CD14-positive monocyte (primary cell): ENCODE measurements around the gene CFD. TPM values are rescaled to one million over a fixed set of nuclear protein-coding genes. Genes with fewer than 3 reads are reported as not detected.

Source experiments
- DNase-seq, 3 donors: peaks; one replicate each; pipeline ENCODE4 v3.0.0-alpha.2; 2011 to 2022
- H2AFZ ChIP-seq: 2 replicates; pipeline ENCODE4 v1.6.0; 2012; ENCODE audit warnings: mild to moderate bottlenecking, low read depth, low read length, inconsistent platforms; ENCODE audit not compliant: insufficient read depth, poor library complexity, severe bottlenecking
- H3K27ac ChIP-seq, 2 donors: 1 replicate in 1 of 2; 2 replicates in 1 of 2; pipeline ENCODE4 v1.5.1; 2012 to 2013; ENCODE audit warnings: low read length in 2 of 2, control low read depth in 1 of 2, inconsistent platforms in 1 of 2, low read depth in 1 of 2, mild to moderate bottlenecking in 1 of 2
- H3K27me3 ChIP-seq, 2 donors: one replicate each; pipeline versions ENCODE4 v1.6.0 to v1.6.1; 2011 to 2013; ENCODE audit warnings: low read length in 2 of 2; ENCODE audit not compliant: control insufficient read depth in 2 of 2, insufficient read depth in 2 of 2
- H3K36me3 ChIP-seq, 2 donors: replicated peaks in 1 of 2; 1 replicate in 1 of 2; 2 replicates in 1 of 2; pipeline versions ENCODE4 v1.5.1 to v1.6.1; 2012 to 2013; ENCODE audit warnings: low read length in 2 of 2, control low read depth in 1 of 2, inconsistent platforms in 1 of 2, mild to moderate bottlenecking in 1 of 2; ENCODE audit not compliant: insufficient read depth in 2 of 2, control insufficient read depth in 1 of 2
- H3K4me1 ChIP-seq, 2 donors: 1 replicate in 1 of 2; 2 replicates in 1 of 2; pipeline versions ENCODE4 v1.5.1 to v1.6.1; 2012 to 2013; ENCODE audit warnings: low read length in 2 of 2, control low read depth in 1 of 2, inconsistent platforms in 1 of 2, mild to moderate bottlenecking in 1 of 2, moderate library complexity in 1 of 2; ENCODE audit not compliant: insufficient read depth in 2 of 2, control insufficient read depth in 1 of 2
- H3K4me2 ChIP-seq: replicated peaks from 2 replicates; pipeline ENCODE3; 2012; ENCODE audit warnings: low read length, moderate library complexity, mild to moderate bottlenecking; ENCODE audit not compliant: poor library complexity, severe bottlenecking; ENCODE audit errors: extremely low read depth
- H3K4me3 ChIP-seq, 3 experiments: fragments of 200-600 bp in 1 of 3; sonication (generic) in 1 of 3; replicated peaks in 1 of 3; 1 replicate in 2 of 3; 2 replicates in 1 of 3; pipeline ENCODE4 v1.5.1; 2011 to 2013; ENCODE audit warnings: low read length in 3 of 3, mild to moderate bottlenecking in 3 of 3, control low read depth in 2 of 3, low read depth in 2 of 3, inconsistent platforms in 1 of 3, moderate library complexity in 1 of 3
- H3K79me2 ChIP-seq: 2 replicates; pipeline ENCODE4 v1.6.0; 2012; ENCODE audit warnings: mild to moderate bottlenecking, control low read depth, inconsistent platforms, low read length, moderate library complexity; ENCODE audit not compliant: insufficient read depth
- H3K9ac ChIP-seq: 2 replicates; pipeline ENCODE4 v1.6.0; 2017; ENCODE audit warnings: low read length, mild to moderate bottlenecking; ENCODE audit not compliant: insufficient read depth, poor library complexity, severe bottlenecking
- H3K9me3 ChIP-seq, 2 donors: replicated peaks in 1 of 2; 1 replicate in 1 of 2; 2 replicates in 1 of 2; pipeline versions ENCODE4 v1.5.1 to v1.6.1; 2012 to 2013; ENCODE audit warnings: low read length in 2 of 2, control low read depth in 1 of 2; ENCODE audit not compliant: control insufficient read depth in 1 of 2, insufficient read depth in 1 of 2
- H4K20me1 ChIP-seq: 2 replicates; pipeline ENCODE4 v1.6.0; 2012; ENCODE audit warnings: mild to moderate bottlenecking, low read length, control low read depth, moderate library complexity; ENCODE audit not compliant: insufficient read depth
- H3K27ac Mint-ChIP-seq, 7 donors: one replicate each; pipeline ENCODE4 v1.8.0; 2020; ENCODE audit warnings: mild to moderate bottlenecking in 7 of 7, mixed read lengths in 7 of 7, moderate library complexity in 6 of 7, inconsistent platforms in 2 of 7
- H3K27me3 Mint-ChIP-seq, 3 donors: one replicate each; pipeline ENCODE4 v1.8.0; 2021 to 2022; ENCODE audit warnings: low read depth in 3 of 3, mild to moderate bottlenecking in 3 of 3, mixed read lengths in 3 of 3, moderate library complexity in 3 of 3, inconsistent platforms in 1 of 3
- H3K36me3 Mint-ChIP-seq, 2 donors: one replicate each; pipeline ENCODE4 v1.8.0; 2020; ENCODE audit warnings: mixed read lengths in 2 of 2, inconsistent platforms in 1 of 2, mild to moderate bottlenecking in 1 of 2
- H3K4me1 Mint-ChIP-seq: one replicate; pipeline ENCODE4 v1.8.0; 2020; ENCODE audit warnings: mild to moderate bottlenecking, mixed read lengths
- H3K4me3 Mint-ChIP-seq, 2 donors: one replicate each; pipeline ENCODE4 v1.8.0; 2020; ENCODE audit warnings: mild to moderate bottlenecking in 2 of 2, mixed read lengths in 2 of 2, moderate library complexity in 1 of 2
- H3K9me3 Mint-ChIP-seq, 7 donors: one replicate each; pipeline ENCODE4 v1.8.0; 2020 to 2022; ENCODE audit warnings: mixed read lengths in 7 of 7, mild to moderate bottlenecking in 6 of 7, moderate library complexity in 6 of 7, inconsistent platforms in 2 of 7
- WGBS: methylation state at CpG from one replicate; pipeline ENCODE4 v1.1.5; 2013; ENCODE audit warnings: missing lambda C conversion rate; ENCODE audit not compliant: insufficient coverage; 5-methylcytosine and 5-hydroxymethylcytosine counted together
- intact Hi-C, 2 donors: fragments of 100-400 bp; cut with micrococcal nuclease; formaldehyde crosslinking; loops; one replicate each; pipeline versions ENCODE4 v1.15.0 to v1.15.1; 2023
- polyA plus RNA-seq, 3 donors: library from polyadenylated mRNA; depleted of rRNA in 1 of 3; unstranded in 2 of 3; stranded (reverse) in 1 of 3; fragments of 300-500 nt in 2 of 3; fragments of >200 nt in 1 of 3; fragmentation: Illumina TruSeq in 2 of 3; gene quantifications; 1 replicate in 2 of 3; 2 replicates in 1 of 3; pipeline ENCODE4 v1.2.3, GENCODE V29; 2012 to 2021
- TF ChIP-seq, protein P1 (sequence below): fragments of 200-600 bp; IDR thresholded peaks from one replicate; pipeline ENCODE4 v1.8.0; 2022; ENCODE audit warnings: antibody characterized with exemption, mild to moderate bottlenecking

Gene CFD
- polyA plus RNA-seq, 3 donors = 272 to 862 (median 654) TPM

DNA sequence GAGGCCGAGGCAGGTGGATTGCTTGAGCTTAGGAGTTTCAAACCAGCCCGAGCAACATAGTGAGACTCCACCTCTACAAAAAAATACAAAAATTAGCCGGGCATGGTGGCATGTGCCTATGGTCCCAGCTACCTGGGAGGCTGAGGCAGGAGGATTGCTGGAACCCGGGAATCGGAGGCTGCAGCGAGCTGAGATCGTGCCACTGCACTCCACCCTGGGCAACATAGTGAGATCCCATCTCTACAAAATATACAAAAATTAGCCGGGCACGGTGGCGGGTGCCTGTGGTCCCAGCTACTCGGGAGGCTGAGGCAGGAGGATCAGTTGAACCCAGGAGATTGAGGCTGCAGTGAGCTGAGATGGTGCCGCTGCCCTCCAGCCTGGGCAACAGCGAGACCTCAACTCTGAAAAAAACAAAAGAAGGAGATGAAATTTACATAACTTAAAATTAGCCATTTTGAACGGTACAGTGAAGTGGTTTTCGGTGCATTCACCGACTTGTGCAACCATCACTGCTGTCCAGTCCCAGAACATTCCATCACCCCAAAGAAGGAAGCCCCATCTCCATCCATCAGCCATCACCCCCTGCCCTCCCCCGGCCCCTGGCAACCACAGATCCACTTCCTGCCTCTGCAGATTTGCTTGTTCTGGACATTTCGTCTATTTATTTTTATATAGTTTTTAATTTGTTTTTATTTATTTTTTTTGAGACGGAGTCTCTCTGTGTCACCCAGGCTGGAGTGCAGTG lies 33.4 kb upstream of the CFD start:
- H3K27ac Mint-ChIP-seq = peak overlapping the region in 3 of 7 donors; percentile 26 to 70 (median 28)

DNA sequence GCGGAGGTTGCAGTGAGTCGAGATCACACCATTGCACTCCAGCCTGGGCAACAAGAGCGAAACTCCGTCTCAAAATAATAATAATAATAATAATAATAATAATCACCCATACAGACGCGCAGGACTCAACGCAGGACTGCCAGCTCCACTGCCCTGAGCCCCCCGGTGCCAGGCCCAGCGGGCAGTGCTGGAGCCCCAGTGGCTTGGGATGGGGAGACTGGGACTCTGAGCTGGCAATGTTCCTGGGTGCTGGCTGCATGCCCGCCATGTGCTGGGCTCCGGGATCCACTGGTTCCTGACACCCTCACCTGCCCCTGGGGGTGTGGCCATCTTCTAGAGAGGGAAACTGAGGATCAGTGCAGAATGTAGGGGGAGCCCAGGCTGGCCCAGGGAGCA lies 32.2 kb upstream of the CFD start:
- Mint-ChIP-seq H3K36me3 (no peaks in the 10 kb centered on the region), H3K27ac (peak overlapping the region in 1 of 7 donors; percentile 83), H3K4me1 (peaks cover 76% of the 10 kb centered on the region), H3K4me3 (peak overlapping the region; percentile 74 to 79), H3K9me3 (no peaks in the 10 kb centered on the region), H3K27me3 (peaks cover 3 to 11% (median 4%) of the 10 kb centered on the region in 3 donors)
- Histone ChIP-seq H3K27ac (peak overlapping the region in 1 of 2 donors; percentile 76), H3K27me3 (no peaks in the 10 kb centered on the region), H3K4me2 (peak overlapping the region; percentile 84), H3K36me3 (no peaks in the 10 kb centered on the region), H2AFZ (peak overlapping the region; percentile 74), H3K9ac (peak overlapping the region; percentile 62), H3K9me3 (no peaks in the 10 kb centered on the region), H3K4me1 (peaks cover 75 to 89% of the 10 kb centered on the region in 2 donors), H3K79me2 (peaks cover 71% of the 10 kb centered on the region), H4K20me1 (no peaks in the 10 kb centered on the region), H3K4me3 (peak overlapping the region in 1 of 3 experiments; percentile 66)
- TF ChIP-seq, protein P1, sequence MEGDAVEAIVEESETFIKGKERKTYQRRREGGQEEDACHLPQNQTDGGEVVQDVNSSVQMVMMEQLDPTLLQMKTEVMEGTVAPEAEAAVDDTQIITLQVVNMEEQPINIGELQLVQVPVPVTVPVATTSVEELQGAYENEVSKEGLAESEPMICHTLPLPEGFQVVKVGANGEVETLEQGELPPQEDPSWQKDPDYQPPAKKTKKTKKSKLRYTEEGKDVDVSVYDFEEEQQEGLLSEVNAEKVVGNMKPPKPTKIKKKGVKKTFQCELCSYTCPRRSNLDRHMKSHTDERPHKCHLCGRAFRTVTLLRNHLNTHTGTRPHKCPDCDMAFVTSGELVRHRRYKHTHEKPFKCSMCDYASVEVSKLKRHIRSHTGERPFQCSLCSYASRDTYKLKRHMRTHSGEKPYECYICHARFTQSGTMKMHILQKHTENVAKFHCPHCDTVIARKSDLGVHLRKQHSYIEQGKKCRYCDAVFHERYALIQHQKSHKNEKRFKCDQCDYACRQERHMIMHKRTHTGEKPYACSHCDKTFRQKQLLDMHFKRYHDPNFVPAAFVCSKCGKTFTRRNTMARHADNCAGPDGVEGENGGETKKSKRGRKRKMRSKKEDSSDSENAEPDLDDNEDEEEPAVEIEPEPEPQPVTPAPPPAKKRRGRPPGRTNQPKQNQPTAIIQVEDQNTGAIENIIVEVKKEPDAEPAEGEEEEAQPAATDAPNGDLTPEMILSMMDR = no peak
- WGBS = 42% methylated on average over 4 of the region's 11 CpGs
- DNase-seq = no peak
- intact Hi-C loops = no loop called here

More for the DNA sequence above, 33.4 kb upstream of the CFD start:
- WGBS = 69% methylated on average over 13 of the region's 19 CpGs
- Histone ChIP-seq H3K36me3 (no peaks in the 10 kb centered on the region), H3K27me3 (no peaks in the 10 kb centered on the region), H3K79me2 (peaks cover 77% of the 10 kb centered on the region), H3K4me1 (peaks cover 75 to 85% of the 10 kb centered on the region in 2 donors), H3K27ac (peak overlapping the region in 1 of 2 donors; percentile 3), H4K20me1 (no peaks in the 10 kb centered on the region), H3K4me3 (peak overlapping the region in 1 of 3 experiments; percentile 5), H3K9me3 (no peaks in the 10 kb centered on the region), H2AFZ (no peak overlapping the region), H3K9ac (no peak overlapping the region), H3K4me2 (peak overlapping the region; percentile 24)
- H3K36me3 Mint-ChIP-seq = no peaks in the 10 kb centered on the region
- H3K4me1 Mint-ChIP-seq = peaks cover 71% of the 10 kb centered on the region
- peak overlapping the region; percentile 4 to 37 for H3K4me3 Mint-ChIP-seq
- peak; percentile 29 to 57 (median 43) for DNase-seq
- H3K9me3 Mint-ChIP-seq = no peaks in the 10 kb centered on the region
- peaks cover 3 to 7% (median 4%) of the 10 kb centered on the region in 3 donors for H3K27me3 Mint-ChIP-seq
- intact Hi-C loops = no loop called here
- TF ChIP-seq, protein P1 = no peak
